RKO (cell line): ENCODE measurements around the gene PLEKHH3.
"Not testable (repeated sequence)": the region's sequence is repeated elsewhere in the genome, so short reads cannot be mapped to it uniquely, and the experiment has no call there.

Experiments
- DNase-seq: peaks from one replicate; pipeline ENCODE4 v3.0.0-alpha.2; 2016; ENCODE audit warnings: low spot score

PLEKHH3 gene

GRCh38 chr17:42670789-42671657, 5.8 kb downstream of the PLEKHH3 start:
- DNase-seq = no peak

- no peak for DNase-seq
These were observed 6.6 kb downstream of the PLEKHH3 start for GRCh38 chr17:42669977-42670788.

GRCh38 chr17:42669705-42669976, 7.2 kb downstream of the PLEKHH3 start:
- DNase-seq = no peak

GRCh38 chr17:42667088-42667951, 9.5 kb downstream of the PLEKHH3 start:
- DNase-seq = peak; percentile 84

- not testable (repeated sequence) for DNase-seq
These were observed 10.7 kb downstream of the PLEKHH3 start for GRCh38 chr17:42666126-42666525.

- no peak for DNase-seq
These were observed 11.2 kb downstream of the PLEKHH3 start for GRCh38 chr17:42665581-42666001.

- DNase-seq = peak; percentile 88
These were observed 16.0 kb downstream of the PLEKHH3 start for GRCh38 chr17:42660692-42661345.

GRCh38 chr17:42659932-42660274, 16.9 kb downstream of the PLEKHH3 start:
- not testable (repeated sequence) for DNase-seq

- peak; percentile 93 for DNase-seq
These were observed 17.5 kb downstream of the PLEKHH3 start, which contains the start of gene TUBG2 for GRCh38 chr17:42659079-42659931. Gene TUBG2 (plus strand): TSS chr17:42659284. CDS start chr17:42659504, 220 bp downstream.

- DNase-seq = no peak
These were observed 18.8 kb downstream of the PLEKHH3 start for GRCh38 chr17:42657824-42658588.

- no peak for DNase-seq
These were observed 21.3 kb downstream of the PLEKHH3 start for GRCh38 chr17:42655528-42655927.

- no peak for DNase-seq
These were observed 23.3 kb downstream of the PLEKHH3 start for GRCh38 chr17:42653179-42654124.

GRCh38 chr17:42651392-42651791, 25.4 kb downstream of the PLEKHH3 start:
- DNase-seq = no peak

- DNase-seq = no peak
These were observed 29.0 kb downstream of the PLEKHH3 start for GRCh38 chr17:42647778-42648177.

- no peak for DNase-seq
These were observed 34.5 kb downstream of the PLEKHH3 start for GRCh38 chr17:42642336-42642735.

GRCh38 chr17:42640121-42640520, 36.7 kb downstream of the PLEKHH3 start:
- no peak for DNase-seq

GRCh38 chr17:42639525-42640113, 37.2 kb downstream of the PLEKHH3 start:
- no peak for DNase-seq

GRCh38 chr17:42632949-42633444, 43.8 kb downstream of the PLEKHH3 start:
- no peak for DNase-seq
